Keratinocyte (primary cell): ENCODE results near the gene NIN. TPM values are rescaled to one million over a fixed set of nuclear protein-coding genes. Genes with fewer than 3 reads are reported as not detected.

Experiments used
- DNase-seq: peaks from one replicate; pipeline ENCODE4 v3.0.0-alpha.2; 2011; ENCODE audit warnings: low read depth, missing footprints, low spot score
- FAIRE-seq: peaks from 2 replicates; lab custom pipeline; 2011; peaks lifted over from hg19 to GRCh38; lab: Jason Lieb, UNC
- H2AFZ ChIP-seq: 2 replicates; pipeline ENCODE4 v1.6.0; 2012; ENCODE audit warnings: low read length, control low read depth, inconsistent platforms; ENCODE audit not compliant: control insufficient read depth
- H3K27ac ChIP-seq: 2 replicates; pipeline ENCODE4 v1.5.1; 2011; ENCODE audit warnings: low read length; ENCODE audit not compliant: control insufficient read depth, insufficient read depth
- H3K27me3 ChIP-seq: 3 replicates; pipeline ENCODE4 v1.6.0; 2011; ENCODE audit warnings: low read length; ENCODE audit not compliant: control insufficient read depth, insufficient read depth; ENCODE audit errors: extremely low read depth
- H3K36me3 ChIP-seq, 2 experiments: 2 replicates in 1 of 2; 3 replicates in 1 of 2; pipeline ENCODE4 v1.5.1; 2011; ENCODE audit warnings: low read length in 2 of 2, mild to moderate bottlenecking in 1 of 2; ENCODE audit not compliant: control insufficient read depth in 2 of 2, insufficient read depth in 2 of 2; ENCODE audit errors: extremely low read depth in 1 of 2
- H3K4me1 ChIP-seq: 3 replicates; pipeline ENCODE4 v1.5.1; 2011; ENCODE audit warnings: low read length; ENCODE audit not compliant: control insufficient read depth, insufficient read depth; ENCODE audit errors: extremely low read depth
- H3K4me2 ChIP-seq: 3 replicates; pipeline ENCODE4 v1.6.0; 2011; ENCODE audit warnings: low read depth, low read length; ENCODE audit not compliant: control insufficient read depth, insufficient read depth; ENCODE audit errors: extremely low read depth
- H3K4me3 ChIP-seq, 3 experiments: fragments of 200-600 bp in 1 of 3; sonication (generic) in 1 of 3; 2 replicates in 2 of 3; 3 replicates in 1 of 3; pipeline ENCODE4 v1.5.1; 2011 to 2016; ENCODE audit warnings: low read length in 3 of 3, mild to moderate bottlenecking in 3 of 3, control low read depth in 2 of 3, inconsistent platforms in 1 of 3, low read depth in 1 of 3, mixed read lengths in 1 of 3, mixed run types in 1 of 3, moderate library complexity in 1 of 3; ENCODE audit not compliant: control insufficient read depth in 2 of 3, insufficient read depth in 2 of 3; ENCODE audit errors: extremely low read depth in 1 of 3
- H3K79me2 ChIP-seq: 2 replicates; pipeline ENCODE4 v1.6.0; 2012; ENCODE audit warnings: low read length; ENCODE audit not compliant: control insufficient read depth, insufficient read depth
- H3K9ac ChIP-seq: 3 replicates; pipeline ENCODE4 v1.6.0; 2011; ENCODE audit warnings: low read length; ENCODE audit not compliant: control insufficient read depth, insufficient read depth; ENCODE audit errors: extremely low read depth
- H3K9me1 ChIP-seq: 3 replicates; pipeline ENCODE4 v1.6.0; 2011; ENCODE audit warnings: low read length; ENCODE audit not compliant: control insufficient read depth, insufficient read depth; ENCODE audit errors: extremely low read depth
- H3K9me3 ChIP-seq: 2 replicates; pipeline ENCODE4 v1.5.1; 2012; ENCODE audit warnings: low read depth, low read length; ENCODE audit not compliant: control insufficient read depth
- H4K20me1 ChIP-seq: 3 replicates; pipeline ENCODE4 v1.6.0; 2011; ENCODE audit warnings: low read length; ENCODE audit not compliant: control insufficient read depth, insufficient read depth; ENCODE audit errors: extremely low read depth
- EZH2 ChIP-seq: IDR thresholded peaks from one replicate; pipeline ENCODE4 v1.6.1; 2012; ENCODE audit warnings: inconsistent platforms, mild to moderate bottlenecking, low read length, moderate library complexity
- dilution Hi-C: fragments of 300-500 bp; cut with MboI; formaldehyde crosslinking; loops from one replicate; pipeline ENCODE4 v1.7.0; 2020; ENCODE audit warnings: low sequenced_read_pairs; ENCODE audit not compliant: extremely low pct_ligation_motif_present
- polyA plus RNA-seq, 5 experiments: library from polyadenylated mRNA; depleted of rRNA in 3 of 5; stranded (reverse) in 3 of 5; stranded (forward) in 1 of 5; unstranded in 1 of 5; fragments of >200 nt; gene quantifications; 1 replicate in 1 of 5; 2 replicates in 3 of 5; 3 replicates in 1 of 5; pipeline versions ENCODE4 v1.2.1 to v1.2.3, GENCODE V29; 2011 to 2012; ENCODE audit warnings: missing spikeins in 2 of 5, low read depth in 1 of 5, low replicate concordance in 1 of 5
- small RNA-seq, 3 experiments: library from RNA; depleted of rRNA; stranded (forward); fragments of <200 nt; gene quantifications; one replicate each; pipeline ENCODE3, GENCODE V24; 2012; ENCODE audit warnings: low read depth in 3 of 3, low replicate concordance in 1 of 3; ENCODE audit not compliant: insufficient read length in 3 of 3
- TF ChIP-seq, protein P1 (sequence below), 3 experiments: IDR thresholded peaks in 1 of 3; conservative IDR thresholded peaks in 1 of 3; optimal IDR thresholded peaks in 1 of 3; 2 replicates in 2 of 3; 3 replicates in 1 of 3; pipeline versions ENCODE3 to v1.5.1; 2011; ENCODE audit warnings: low read length in 3 of 3, mild to moderate bottlenecking in 3 of 3, moderate library complexity in 2 of 3, control low read depth in 1 of 3, inconsistent platforms in 1 of 3; ENCODE audit not compliant: insufficient read depth in 2 of 3; ENCODE audit errors: extremely low read depth in 1 of 3

The NIN gene
- polyA plus RNA-seq, 1 donor (not counting 4 experiments of a cell fraction or from before 2014, with no cell fraction given), result 15.2 TPM

- DNase-seq, result no peak
- no peak for TF ChIP-seq EZH2
- TF ChIP-seq, protein P1, sequence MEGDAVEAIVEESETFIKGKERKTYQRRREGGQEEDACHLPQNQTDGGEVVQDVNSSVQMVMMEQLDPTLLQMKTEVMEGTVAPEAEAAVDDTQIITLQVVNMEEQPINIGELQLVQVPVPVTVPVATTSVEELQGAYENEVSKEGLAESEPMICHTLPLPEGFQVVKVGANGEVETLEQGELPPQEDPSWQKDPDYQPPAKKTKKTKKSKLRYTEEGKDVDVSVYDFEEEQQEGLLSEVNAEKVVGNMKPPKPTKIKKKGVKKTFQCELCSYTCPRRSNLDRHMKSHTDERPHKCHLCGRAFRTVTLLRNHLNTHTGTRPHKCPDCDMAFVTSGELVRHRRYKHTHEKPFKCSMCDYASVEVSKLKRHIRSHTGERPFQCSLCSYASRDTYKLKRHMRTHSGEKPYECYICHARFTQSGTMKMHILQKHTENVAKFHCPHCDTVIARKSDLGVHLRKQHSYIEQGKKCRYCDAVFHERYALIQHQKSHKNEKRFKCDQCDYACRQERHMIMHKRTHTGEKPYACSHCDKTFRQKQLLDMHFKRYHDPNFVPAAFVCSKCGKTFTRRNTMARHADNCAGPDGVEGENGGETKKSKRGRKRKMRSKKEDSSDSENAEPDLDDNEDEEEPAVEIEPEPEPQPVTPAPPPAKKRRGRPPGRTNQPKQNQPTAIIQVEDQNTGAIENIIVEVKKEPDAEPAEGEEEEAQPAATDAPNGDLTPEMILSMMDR (optimal IDR thresholded peaks at IDR 0.05 in 1 of 3, IDR thresholded peaks at IDR 0.05 in 1 of 3, conservative IDR thresholded peaks at IDR 0.05 in 1 of 3; ENCODE audit: extremely low read depth in 1 of 3, insufficient read depth in 2 of 3, low read length in 3 of 3), result no peak
- Histone ChIP-seq H4K20me1 (peaks cover 3% of the 10 kb centered on the region), H3K27ac (no peak overlapping the region), H3K9ac (no peak overlapping the region), H3K36me3 (no peaks in the 10 kb centered on the region), H3K4me2 (no peak overlapping the region), H3K4me3 (no peak overlapping the region), H3K27me3 (no peaks in the 10 kb centered on the region), H3K9me1 (no peaks in the 10 kb centered on the region), H3K79me2 (peaks cover 20% of the 10 kb centered on the region), H3K4me1 (peaks cover 30% of the 10 kb centered on the region), H2AFZ (no peak overlapping the region), H3K9me3 (no peaks in the 10 kb centered on the region)
- FAIRE-seq, result no peak
- dilution Hi-C loops, result no loop called here
Observed at GRCh38 chr14:50670866-50671256, 160.1 kb downstream of the NIN start.

DNA sequence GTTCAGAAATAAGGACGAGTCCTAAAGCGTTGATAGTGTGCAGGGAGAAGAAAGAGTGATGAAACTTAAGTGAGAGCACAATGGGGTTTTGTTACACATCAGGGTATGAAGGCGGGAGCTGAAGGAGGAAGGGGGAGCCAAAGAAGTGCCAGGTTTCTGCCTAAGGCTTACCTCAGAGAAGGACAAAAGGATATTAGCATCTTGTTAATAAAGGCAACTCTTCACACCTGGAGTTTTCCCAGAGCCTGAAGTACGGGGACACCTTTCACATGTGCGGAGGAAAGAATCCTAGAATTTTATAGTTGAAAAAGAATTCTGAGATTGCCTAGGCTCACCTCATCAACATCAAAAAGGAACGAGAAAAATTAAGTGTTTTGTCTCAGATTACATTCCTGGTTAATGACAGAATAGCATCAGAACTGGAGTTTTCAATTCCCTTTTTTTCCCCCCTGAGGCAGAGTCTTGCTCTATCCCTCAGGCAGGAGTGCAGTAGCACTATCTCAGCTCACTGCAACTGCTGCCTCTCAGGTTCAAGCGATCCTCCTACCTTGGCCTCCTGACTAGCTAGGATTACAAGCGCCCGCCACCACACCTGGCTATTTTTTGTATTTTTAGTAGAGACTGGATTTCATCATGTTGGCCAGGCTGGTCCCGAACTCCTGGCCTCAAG lies 160.6 kb downstream of the NIN start:
- no peak overlapping the region for H3K4me3 ChIP-seq
- DNase-seq, result no peak

More for the DNA sequence above, 160.6 kb downstream of the NIN start:
- H3K4me1 ChIP-seq, result peaks cover 29% of the 10 kb centered on the region
- FAIRE-seq, result no peak
- no peaks in the 10 kb centered on the region for H3K27me3 ChIP-seq
- no peaks in the 10 kb centered on the region for H3K9me3 ChIP-seq
- peaks cover 25% of the 10 kb centered on the region for H3K79me2 ChIP-seq
- dilution Hi-C loops, result no loop called here
- no peak overlapping the region for H3K27ac ChIP-seq
- H3K9me1 ChIP-seq, result peaks cover 2% of the 10 kb centered on the region
- peak overlapping the region; percentile 2 for H2AFZ ChIP-seq
- TF ChIP-seq, protein P1 (optimal IDR thresholded peaks at IDR 0.05 in 1 of 3, IDR thresholded peaks at IDR 0.05 in 1 of 3, conservative IDR thresholded peaks at IDR 0.05 in 1 of 3; ENCODE audit: extremely low read depth in 1 of 3, insufficient read depth in 2 of 3, low read length in 3 of 3), result no peak
- TF ChIP-seq EZH2, result no peak
- H3K4me2 ChIP-seq, result no peak overlapping the region
- no peak overlapping the region for H3K9ac ChIP-seq
- H4K20me1 ChIP-seq, result peaks cover 3% of the 10 kb centered on the region
- no peaks in the 10 kb centered on the region for H3K36me3 ChIP-seq

Small RNAs within 50 kb of the gene (small RNA-seq; reads per million reads assigned to genes)
- 0 reads per million in 3 experiments for gene RF00593

Other genes starting within 250 kb of the NIN start
- 11.4 to 26.0 TPM (median 22.3 TPM) in 3 replicates for gene SAV1, start 162.9 kb downstream of the NIN start, polyA plus RNA-seq
- gene ABHD12B, start 40.9 kb upstream of the NIN start, polyA plus RNA-seq, result 0.03 TPM in 1 of 3 replicates, not detected in the others
- gene PYGL, start 113.3 kb upstream of the NIN start, polyA plus RNA-seq, result 197 to 397 TPM (median 331 TPM) in 3 replicates